NCI-H526 (cell line): ENCODE measurements around the gene RPL10.

Experiments
- DNase-seq, 2 experiments: peaks; one replicate each; lab custom pipeline; 2025; lab: John Stamatoyannopoulos, UW

Gene RPL10

GRCh38 chrX:154449618-154450017 is 51.4 kb downstream of the RPL10 start:
- DNase-seq = no peak

DNA sequence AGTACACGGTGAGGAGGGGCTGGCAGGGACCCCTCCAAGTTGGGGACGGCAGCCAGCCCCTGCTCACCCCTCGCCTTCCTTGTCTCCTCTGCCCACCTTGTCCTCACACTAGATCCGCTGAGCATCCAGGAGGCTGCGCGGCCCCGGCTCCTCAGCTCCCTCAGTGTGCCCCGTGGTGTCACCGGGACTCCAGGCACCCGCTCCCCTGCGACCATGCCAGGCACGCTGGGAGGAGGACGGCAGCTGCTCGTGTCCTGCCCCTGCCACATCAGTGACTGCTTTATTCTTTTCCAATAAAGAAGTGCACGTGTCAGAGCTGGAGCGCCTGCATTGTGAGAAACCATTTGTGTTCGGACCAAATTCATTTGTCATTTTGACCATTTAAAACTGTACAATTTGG is 52.1 kb downstream of the RPL10 start:
- DNase-seq = no peak
